ENCODE results near the gene PTBP1. TPM values are rescaled to one million over a fixed set of nuclear protein-coding genes. Genes with fewer than 3 reads are reported as not detected.

The PTBP1 gene
- total and polyA plus RNA-seq, 9 of the 15 experiments (the other 6 are each of a cell fraction or from before 2014, with no cell fraction given), result 14.0 to 759 (median 234) TPM

GRCh38 chr19:749811-750210 is 47.4 kb upstream of the PTBP1 start:
- no TSS peak for BruUV-seq (replicated peaks)
- no peak for FAIRE-seq
- Histone ChIP-seq H3K9me3 (replicated peaks; ENCODE audit: control insufficient read depth, insufficient read depth, low read depth, low read length) (no peaks in the 10 kb centered on the region), H3K27ac (ENCODE audit: extremely low read depth, low read depth, low read length) (no peak overlapping the region), H4K20me1 (replicated peaks; ENCODE audit: control insufficient read depth, insufficient read depth, low read length) (no peaks in the 10 kb centered on the region), H3K9ac (ENCODE audit: insufficient read depth in 1 of 2, low read depth in 2 of 2, low read length in 2 of 2) (no peak overlapping the region; a peak in 1 of 4 replicates), H3K4me1 (replicated peaks in 1 of 2; ENCODE audit: control insufficient read depth in 2 of 2, insufficient read depth in 2 of 2, low read length in 2 of 2) (peaks cover 11 to 60% of the 10 kb centered on the region in 2 experiments; a peak in 4 of 5 replicates), H3K79me2 (ENCODE audit: control insufficient read depth, insufficient read depth, low read length) (no peaks in the 10 kb centered on the region), H3K4me2 (ENCODE audit: insufficient read depth, low read length) (no peak overlapping the region), H3K27me3 (ENCODE audit: control insufficient read depth in 2 of 2, insufficient read depth in 2 of 2, low read length in 2 of 2) (no peaks in the 10 kb centered on the region), H3K4me3 (no peak overlapping the region), H3K9me1 (ENCODE audit: control insufficient read depth, insufficient read depth, low read length) (no peaks in the 10 kb centered on the region), H2AFZ (ENCODE audit: low read depth, low read length) (no peak overlapping the region), H3K36me3 (ENCODE audit: control insufficient read depth, insufficient read depth, low read length) (no peaks in the 10 kb centered on the region)
- POLR2A ChIA-PET, result interaction anchor here (0.7 to 1.6 kb wide), 2 partner anchors 10 to 165 kb away, joined by 3 to 10 read pairs; no protein-coding TSS in a partner anchor
- CTCF ChIA-PET (ENCODE audit: low intra/inter-chr PET ratio), result no interaction called here
- no peak for DNase-seq (ENCODE audit: extremely low read depth in 1 of 4, low spot score in 3 of 4)
- intact Hi-C loops (cut with micrococcal nuclease) (no loop called here), in situ Hi-C loops (cut with MboI) (loop anchor here (25.0 kb wide), 1 partner anchor 487 kb away; the partner anchor contains the start of genes ATP5F1D, CBARP and MIDN)
- ATAC-seq, result no peak
- WGBS (ENCODE audit: insufficient coverage, low coverage, missing lambda C conversion rate), result 66% methylated on average over 8 of the region's 14 CpGs
- TF ChIP-seq ZNF584 (CRISPR knock-in tag; IDR thresholded peaks at IDR 0.05; ENCODE audit: low read depth) (no peak), ETV1 (tag; conservative IDR thresholded peaks at IDR 0.05; ENCODE audit: low read depth) (no peak), ZNF239 (CRISPR knock-in tag; IDR thresholded peaks at IDR 0.05) (no peak), HNRNPUL1 (IDR thresholded peaks at IDR 0.05; ENCODE audit: low read length) (no peak), IRF1 (CRISPR knock-in tag; IDR thresholded peaks at IDR 0.05; ENCODE audit: borderline replicate concordance) (no peak), STAT5B (CRISPR knock-in tag; IDR thresholded peaks at IDR 0.05) (no peak), ZNF431 (CRISPR knock-in tag; IDR thresholded peaks at IDR 0.05) (no peak), SMAD4 (CRISPR knock-in tag; conservative IDR thresholded peaks at IDR 0.05) (no peak), SMARCC2 (IDR thresholded peaks at IDR 0.05; ENCODE audit: low read depth) (no peak), CXXC5 (CRISPR knock-in tag; IDR thresholded peaks at IDR 0.05) (no peak), RBM39 (optimal IDR thresholded peaks at IDR 0.05; ENCODE audit: low read depth, low read length) (no peak), YY1 (IDR thresholded peaks at IDR 0.05; ENCODE audit: borderline replicate concordance in 1 of 3, control insufficient read depth in 1 of 3, extremely low read depth in 1 of 3, insufficient read depth in 3 of 3, insufficient read length in 1 of 3, insufficient replicate concordance in 2 of 3, low read depth in 1 of 3, low read length in 2 of 3) (no peak), NFIX (CRISPR knock-in tag; IDR thresholded peaks at IDR 0.05; ENCODE audit: low read depth) (no peak), RUNX1 (IDR thresholded peaks at IDR 0.05; ENCODE audit: low read depth) (no peak), FOXA1 (IDR thresholded peaks at IDR 0.05; ENCODE audit: borderline replicate concordance) (no peak), E2F3 (CRISPR knock-in tag; IDR thresholded peaks at IDR 0.05) (no peak), ZNF76 (CRISPR knock-in tag; IDR thresholded peaks at IDR 0.05; ENCODE audit: borderline replicate concordance) (no peak), SOX6 (IDR thresholded peaks at IDR 0.05) (no peak)
- TF ChIP-seq, protein P1, sequence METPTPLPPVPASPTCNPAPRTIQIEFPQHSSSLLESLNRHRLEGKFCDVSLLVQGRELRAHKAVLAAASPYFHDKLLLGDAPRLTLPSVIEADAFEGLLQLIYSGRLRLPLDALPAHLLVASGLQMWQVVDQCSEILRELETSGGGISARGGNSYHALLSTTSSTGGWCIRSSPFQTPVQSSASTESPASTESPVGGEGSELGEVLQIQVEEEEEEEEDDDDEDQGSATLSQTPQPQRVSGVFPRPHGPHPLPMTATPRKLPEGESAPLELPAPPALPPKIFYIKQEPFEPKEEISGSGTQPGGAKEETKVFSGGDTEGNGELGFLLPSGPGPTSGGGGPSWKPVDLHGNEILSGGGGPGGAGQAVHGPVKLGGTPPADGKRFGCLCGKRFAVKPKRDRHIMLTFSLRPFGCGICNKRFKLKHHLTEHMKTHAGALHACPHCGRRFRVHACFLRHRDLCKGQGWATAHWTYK (CRISPR knock-in tag; IDR thresholded peaks at IDR 0.05), result no peak

Data from K562 (cell line).